ENCODE results near the gene TAB2. TPM values are rescaled to one million over a fixed set of nuclear protein-coding genes. Genes with fewer than 3 reads are reported as not detected.
"Not testable (repeated sequence)": the region's sequence is repeated elsewhere in the genome, so short reads cannot be mapped to it uniquely, and the experiment has no call there.

TAB2 gene
- total RNA-seq, 2 experiments from 2014 or later, result 62.1 to 66.7 TPM

- Mint-ChIP-seq H3K4me1 (ENCODE audit: low read depth) (peaks cover 13% of the 10 kb centered on the region), H3K27me3 (ENCODE audit: low read depth) (no peaks in the 10 kb centered on the region), H3K36me3 (ENCODE audit: low read depth) (no peaks in the 10 kb centered on the region), H3K27ac (no peak overlapping the region), H3K4me3 (no peak overlapping the region), H3K9me3 (no peaks in the 10 kb centered on the region)
- intact Hi-C loops (cut with micrococcal nuclease), result no loop called here
- CTCF ChIA-PET, result interaction anchor here (0.9 to 3.2 kb wide), 2 partner anchors 9 to 32 kb away, joined by 3 to 22 read pairs; no protein-coding TSS in a partner anchor
- DNase-seq, result no peak
Observed at GRCh38 chr6:149440735-149441671, 123.5 kb downstream of the TAB2 start.

- H3K27me3 Mint-ChIP-seq (ENCODE audit: low read depth), result no peaks in the 10 kb centered on the region
- no peak for DNase-seq
- peaks cover 13% of the 10 kb centered on the region for H3K4me1 Mint-ChIP-seq (ENCODE audit: low read depth)
- H3K36me3 Mint-ChIP-seq (ENCODE audit: low read depth), result no peaks in the 10 kb centered on the region
- H3K9me3 Mint-ChIP-seq, result no peaks in the 10 kb centered on the region
- intact Hi-C loops (cut with micrococcal nuclease), result no loop called here
- no peak overlapping the region for H3K4me3 Mint-ChIP-seq
- CTCF ChIA-PET, result interaction anchor here (0.9 to 3.2 kb wide), 2 partner anchors 10 to 31 kb away, joined by 3 to 22 read pairs; no protein-coding TSS in a partner anchor
- no peak overlapping the region for H3K27ac Mint-ChIP-seq
Observed at GRCh38 chr6:149441740-149442139, 124.2 kb downstream of the TAB2 start.

- peaks cover 4% of the 10 kb centered on the region for H3K36me3 Mint-ChIP-seq (ENCODE audit: low read depth)
- H3K4me1 Mint-ChIP-seq (ENCODE audit: low read depth), result peaks cover 9% of the 10 kb centered on the region
- CTCF ChIA-PET, result interaction anchor here (0.8 to 3.2 kb wide), 5 partner anchors 10 to 415 kb away, joined by 3 to 22 read pairs (median 3); no protein-coding TSS in a partner anchor
- H3K4me3 Mint-ChIP-seq, result no peak overlapping the region
- no peaks in the 10 kb centered on the region for H3K27me3 Mint-ChIP-seq (ENCODE audit: low read depth)
- H3K9me3 Mint-ChIP-seq, result no peaks in the 10 kb centered on the region
- DNase-seq, result no peak
- no peak overlapping the region for H3K27ac Mint-ChIP-seq
- intact Hi-C loops (cut with micrococcal nuclease), result no loop called here
Observed at GRCh38 chr6:149443411-149444181, 126.1 kb downstream of the TAB2 start.

- not testable (repeated sequence) for H3K4me3 Mint-ChIP-seq
Observed at GRCh38 chr6:149444360-149445094, 127.0 kb downstream of the TAB2 start.

GRCh38 chr6:149445095-149445466, 127.6 kb downstream of the TAB2 start:
- H3K4me3 Mint-ChIP-seq, result no peak overlapping the region
- H3K27me3 Mint-ChIP-seq (ENCODE audit: low read depth), result no peaks in the 10 kb centered on the region
- intact Hi-C loops (cut with micrococcal nuclease), result no loop called here
- H3K27ac Mint-ChIP-seq, result no peak overlapping the region
- H3K36me3 Mint-ChIP-seq (ENCODE audit: low read depth), result peaks cover 12% of the 10 kb centered on the region
- no peak for DNase-seq
- peaks cover 5% of the 10 kb centered on the region for H3K4me1 Mint-ChIP-seq (ENCODE audit: low read depth)
- CTCF ChIA-PET, result interaction anchor here (0.9 to 3.6 kb wide), 4 partner anchors 13 to 74 kb away, joined by 3 to 21 read pairs (median 6); partner anchors contain the start of gene ZC3H12D
- no peaks in the 10 kb centered on the region for H3K9me3 Mint-ChIP-seq

More at GRCh38 chr6:149444360-149445094, 127.0 kb downstream of the TAB2 start:
- H3K4me1 Mint-ChIP-seq (ENCODE audit: low read depth); H3K36me3 Mint-ChIP-seq (ENCODE audit: low read depth); H3K27ac Mint-ChIP-seq; H3K27me3 Mint-ChIP-seq (ENCODE audit: low read depth); DNase-seq; H3K9me3 Mint-ChIP-seq; intact Hi-C loops (cut with micrococcal nuclease): not testable (repeated sequence)
- CTCF ChIA-PET, result interaction anchor here (0.9 to 3.6 kb wide), 5 partner anchors 11 to 75 kb away, joined by 3 to 21 read pairs (median 4); partner anchors contain the start of gene ZC3H12D

GRCh38 chr6:149445573-149445972, 128.1 kb downstream of the TAB2 start:
- Mint-ChIP-seq H3K27me3 (ENCODE audit: low read depth) (no peaks in the 10 kb centered on the region), H3K9me3 (no peaks in the 10 kb centered on the region)
- CTCF ChIA-PET, result interaction anchor here (0.9 to 3.6 kb wide), 2 partner anchors 39 to 71 kb away, joined by 4 to 21 read pairs; partner anchors contain the start of gene ZC3H12D

GRCh38 chr6:149446791-149447376, 129.4 kb downstream of the TAB2 start:
- H3K27me3 Mint-ChIP-seq (ENCODE audit: low read depth), result no peaks in the 10 kb centered on the region

More at GRCh38 chr6:149445573-149445972, 128.1 kb downstream of the TAB2 start:
- H3K4me1 Mint-ChIP-seq (ENCODE audit: low read depth), result peaks cover 6% of the 10 kb centered on the region
- peaks cover 16% of the 10 kb centered on the region for H3K36me3 Mint-ChIP-seq (ENCODE audit: low read depth)
- no peak for DNase-seq
- H3K27ac Mint-ChIP-seq, result no peak overlapping the region
- no peak overlapping the region for H3K4me3 Mint-ChIP-seq
- intact Hi-C loops (cut with micrococcal nuclease), result no loop called here

GRCh38 chr6:149448821-149449453, 131.4 kb downstream of the TAB2 start:
- peak overlapping the region; percentile 15 for H3K4me3 Mint-ChIP-seq
- CTCF ChIA-PET, result interaction anchor here (0.7 to 0.9 kb wide), 2 partner anchors 17 to 29 kb away, joined by 3 read pairs; no protein-coding TSS in a partner anchor

More at GRCh38 chr6:149446791-149447376, 129.4 kb downstream of the TAB2 start:
- intact Hi-C loops (cut with micrococcal nuclease), result no loop called here
- CTCF ChIA-PET, result interaction anchor here (1.1 to 3.6 kb wide), 2 partner anchors 69 to 116 kb away, joined by 3 to 21 read pairs; no protein-coding TSS in a partner anchor
- Mint-ChIP-seq H3K4me1 (ENCODE audit: low read depth) (peaks cover 9% of the 10 kb centered on the region), H3K9me3 (no peaks in the 10 kb centered on the region), H3K27ac (peak overlapping the region; percentile 58), H3K36me3 (ENCODE audit: low read depth) (peaks cover 19% of the 10 kb centered on the region), H3K4me3 (no peak overlapping the region)
- DNase-seq, result no peak

GRCh38 chr6:149449831-149450678, 132.5 kb downstream of the TAB2 start:
- Mint-ChIP-seq H3K4me1 (ENCODE audit: low read depth) (peaks cover 11% of the 10 kb centered on the region), H3K36me3 (ENCODE audit: low read depth) (peaks cover 33% of the 10 kb centered on the region), H3K27me3 (ENCODE audit: low read depth) (no peaks in the 10 kb centered on the region), H3K4me3 (peak overlapping the region; percentile 34), H3K9me3 (no peaks in the 10 kb centered on the region), H3K27ac (peak overlapping the region; percentile 41)
- CTCF ChIA-PET, result interaction anchor here (1.2 to 1.5 kb wide), 2 partner anchors 18 to 421 kb away, joined by 3 to 4 read pairs; no protein-coding TSS in a partner anchor
- no peak for DNase-seq
- intact Hi-C loops (cut with micrococcal nuclease), result no loop called here

More at GRCh38 chr6:149448821-149449453, 131.4 kb downstream of the TAB2 start:
- no peaks in the 10 kb centered on the region for H3K27me3 Mint-ChIP-seq (ENCODE audit: low read depth)
- intact Hi-C loops (cut with micrococcal nuclease), result no loop called here
- peaks cover 31% of the 10 kb centered on the region for H3K36me3 Mint-ChIP-seq (ENCODE audit: low read depth)
- DNase-seq, result peak; percentile 34
- H3K27ac Mint-ChIP-seq, result peak overlapping the region; percentile 50
- H3K4me1 Mint-ChIP-seq (ENCODE audit: low read depth), result peaks cover 11% of the 10 kb centered on the region
- H3K9me3 Mint-ChIP-seq, result no peaks in the 10 kb centered on the region

- H3K36me3 Mint-ChIP-seq (ENCODE audit: low read depth), result peaks cover 35% of the 10 kb centered on the region
- CTCF ChIA-PET, result interaction anchor here (1.2 to 1.5 kb wide), 2 partner anchors 19 to 422 kb away, joined by 3 to 4 read pairs; no protein-coding TSS in a partner anchor
- H3K27ac Mint-ChIP-seq, result peak overlapping the region; percentile 41
- no peak for DNase-seq
- no peaks in the 10 kb centered on the region for H3K9me3 Mint-ChIP-seq
- no peaks in the 10 kb centered on the region for H3K27me3 Mint-ChIP-seq (ENCODE audit: low read depth)
- H3K4me3 Mint-ChIP-seq, result peak overlapping the region; percentile 34
- intact Hi-C loops (cut with micrococcal nuclease), result no loop called here
- H3K4me1 Mint-ChIP-seq (ENCODE audit: low read depth), result peaks cover 12% of the 10 kb centered on the region
Observed at GRCh38 chr6:149450679-149451375, 133.3 kb downstream of the TAB2 start.
